HG02571 (cell line): ENCODE results near the gene DPP10.
"Not testable (repeated sequence)": the region's sequence is repeated elsewhere in the genome, so short reads cannot be mapped to it uniquely, and the experiment has no call there.

Experiments
- ATAC-seq: cut with Tn5 transposase; IDR thresholded peaks from one replicate; pipeline ENCODE4 v1.9.1; 2021; ENCODE audit warnings: mild to moderate bottlenecking, moderate library complexity; ENCODE audit not compliant: unreplicated experiment

Gene DPP10

DNA sequence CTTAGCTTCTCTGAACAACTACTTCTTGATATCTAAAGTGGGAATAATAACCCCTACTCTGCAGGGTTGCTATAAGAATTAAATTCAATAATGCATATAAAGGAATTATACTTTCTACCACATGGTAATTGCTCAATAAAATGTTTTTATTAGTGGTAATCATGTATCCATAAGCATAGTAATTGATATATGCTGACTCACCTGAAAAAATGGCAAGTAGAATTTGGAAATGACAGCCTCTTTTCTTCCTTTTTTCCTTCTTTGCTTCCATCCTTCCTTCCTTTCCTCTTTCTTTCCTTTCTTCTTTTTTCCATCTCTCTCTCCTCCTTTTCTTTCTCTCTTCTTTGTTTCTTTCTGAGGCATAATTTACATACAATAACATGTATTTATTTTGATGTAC is 65.3 kb downstream of the DPP10 start:
- ATAC-seq: no peak

GRCh38 chr2:114515882-114516281 is 73.4 kb downstream of the DPP10 start:
- no peak for ATAC-seq

DNA sequence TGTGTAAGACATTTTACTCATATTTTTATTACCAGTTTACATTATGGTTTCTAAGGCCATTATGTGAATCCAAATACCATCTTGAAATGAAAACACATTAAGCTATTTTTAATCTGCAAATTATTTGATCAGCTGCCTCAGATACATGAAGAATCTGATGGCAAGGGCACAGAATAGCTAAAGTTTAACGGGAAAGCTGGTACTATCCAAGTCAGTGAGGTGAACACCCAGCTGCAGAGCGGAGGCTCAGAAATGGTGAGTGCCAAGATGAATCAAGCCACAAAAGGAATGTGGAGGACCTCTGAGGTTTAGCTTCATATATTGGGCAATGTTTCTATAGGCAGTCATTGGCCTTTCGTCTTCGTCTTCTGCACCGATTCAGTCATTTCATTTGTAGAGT is 75.1 kb downstream of the DPP10 start:
- ATAC-seq: no peak

GRCh38 chr2:114518738-114519137 is 76.3 kb downstream of the DPP10 start:
- no peak for ATAC-seq

DNA sequence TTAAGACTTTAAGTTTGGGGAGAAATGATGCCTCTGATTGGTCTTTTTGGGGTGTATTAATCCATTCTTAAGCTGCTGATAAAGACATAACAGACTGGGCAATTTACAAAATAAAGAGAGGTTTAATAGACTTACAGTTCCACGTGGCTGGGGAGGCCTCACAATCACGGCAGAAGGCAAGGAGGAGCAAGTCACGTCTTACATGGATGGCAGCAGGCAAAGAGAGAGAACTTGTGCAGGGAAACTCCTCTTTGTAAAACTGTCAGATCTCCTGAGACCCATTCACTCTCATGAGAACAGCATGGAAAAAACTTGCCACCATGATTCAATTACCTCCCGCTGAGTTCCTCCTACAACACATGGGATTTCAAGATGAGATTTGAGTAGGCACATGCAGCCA is 80.2 kb downstream of the DPP10 start:
- not testable (repeated sequence) for ATAC-seq

GRCh38 chr2:114525955-114526354 is 83.5 kb downstream of the DPP10 start:
- ATAC-seq: no peak

DNA sequence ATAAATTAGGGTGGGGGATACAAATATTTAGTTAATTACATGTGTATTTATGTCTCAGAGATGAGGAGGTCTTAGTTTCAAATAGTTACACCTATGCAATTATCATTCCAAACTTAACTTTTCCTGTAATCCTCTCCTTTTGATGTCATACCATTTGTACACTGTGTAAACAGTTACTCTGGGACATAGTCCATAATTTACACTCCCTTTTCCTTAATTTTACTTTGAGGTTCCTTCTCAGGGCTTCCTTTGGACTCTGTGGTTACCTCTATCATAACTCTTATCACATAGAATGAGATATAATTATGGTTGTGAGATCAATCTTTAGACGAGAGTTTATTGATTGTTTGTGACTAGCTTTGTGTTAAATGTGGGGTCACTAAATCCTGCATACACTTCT is 84.4 kb downstream of the DPP10 start:
- no peak for ATAC-seq

DNA sequence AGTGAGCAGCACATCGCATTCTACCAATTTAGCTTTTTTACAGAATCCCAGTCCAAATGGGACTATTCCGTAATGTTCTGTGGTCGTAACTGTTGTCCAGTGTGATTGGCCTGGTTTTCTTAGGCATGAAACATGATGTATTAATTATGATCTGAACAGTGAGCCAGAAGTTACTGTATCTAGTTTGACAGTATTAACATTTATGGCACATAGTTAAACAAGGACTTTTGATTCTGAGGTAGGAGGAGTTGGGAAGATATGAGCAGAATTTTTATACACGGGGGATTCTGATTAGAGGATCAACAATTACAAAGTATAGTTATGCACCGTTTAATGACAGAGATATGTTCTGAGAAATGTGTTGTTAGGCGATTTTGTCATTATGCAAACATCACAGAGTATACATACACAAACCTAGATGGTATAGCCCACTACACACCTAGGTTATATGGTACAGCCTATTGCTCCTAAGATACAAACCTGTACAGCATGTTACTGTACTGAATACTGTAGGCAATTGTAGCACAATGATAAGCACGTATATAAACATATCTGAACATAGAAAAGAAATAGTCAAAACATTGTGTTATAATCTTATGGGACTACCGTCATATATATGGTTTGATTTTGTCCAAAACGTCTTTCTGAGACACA is 85.0 kb downstream of the DPP10 start:
- no peak for ATAC-seq

- no peak for ATAC-seq
Measured at GRCh38 chr2:114534116-114535084, 92.0 kb downstream of the DPP10 start.

DNA sequence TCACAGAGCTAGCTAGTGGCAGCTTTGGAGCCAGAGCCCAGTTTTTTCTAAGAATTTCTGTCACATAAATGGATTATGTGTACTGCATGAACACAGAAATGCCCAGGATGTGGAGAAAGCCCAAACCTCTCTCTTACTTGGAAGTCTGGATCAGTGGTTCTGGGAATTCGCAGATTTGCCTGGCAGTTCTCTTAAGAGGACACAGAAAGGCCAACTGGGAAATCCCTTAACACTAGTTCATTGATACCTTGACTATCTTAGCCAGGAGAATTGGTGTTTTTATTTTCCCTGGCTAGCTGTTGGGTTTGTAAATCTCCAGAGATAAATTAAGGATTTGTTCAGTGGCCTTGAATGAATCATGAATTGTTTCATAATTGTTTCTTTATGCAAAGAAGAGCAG is 95.3 kb downstream of the DPP10 start:
- no peak for ATAC-seq

DNA sequence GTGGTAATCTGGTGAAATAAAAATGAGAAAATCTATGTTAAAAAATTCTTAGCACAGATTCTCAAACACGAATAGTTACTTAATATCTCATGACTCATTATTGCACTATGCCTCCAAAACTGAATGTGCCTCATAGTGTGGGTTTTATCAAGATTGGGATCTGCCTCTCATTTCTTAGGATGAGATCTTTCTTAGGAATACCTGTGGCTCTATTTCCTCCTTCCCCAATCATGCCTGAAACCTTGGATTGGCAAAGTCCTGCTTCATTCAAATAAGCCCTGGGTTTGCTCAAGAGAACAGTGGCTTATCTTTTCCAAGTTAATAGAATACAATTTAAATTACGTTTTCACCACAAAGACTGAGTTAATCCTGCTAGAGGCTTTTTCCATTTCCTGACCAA is 100.3 kb downstream of the DPP10 start:
- ATAC-seq: no peak

- no peak for ATAC-seq
Measured at GRCh38 chr2:114543236-114543766, 100.9 kb downstream of the DPP10 start.

DNA sequence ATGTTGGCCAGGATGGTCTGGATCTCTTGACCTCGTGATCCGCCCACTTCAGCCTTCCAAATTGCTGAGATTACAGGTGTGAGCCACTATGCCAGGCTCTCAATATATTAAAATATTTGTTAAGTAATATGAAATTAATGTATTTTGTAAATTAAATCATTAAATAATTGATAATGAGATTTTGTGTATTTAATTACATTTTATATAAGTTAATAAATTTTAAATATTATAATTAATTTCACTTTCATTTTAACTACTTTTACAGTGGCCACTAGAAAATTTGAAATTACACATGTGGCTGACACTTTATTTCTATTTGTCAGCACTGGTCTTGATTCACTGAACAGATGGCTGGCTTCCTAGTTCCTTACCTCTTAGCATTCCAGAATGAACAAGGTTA is 102.6 kb downstream of the DPP10 start:
- no peak for ATAC-seq

DNA sequence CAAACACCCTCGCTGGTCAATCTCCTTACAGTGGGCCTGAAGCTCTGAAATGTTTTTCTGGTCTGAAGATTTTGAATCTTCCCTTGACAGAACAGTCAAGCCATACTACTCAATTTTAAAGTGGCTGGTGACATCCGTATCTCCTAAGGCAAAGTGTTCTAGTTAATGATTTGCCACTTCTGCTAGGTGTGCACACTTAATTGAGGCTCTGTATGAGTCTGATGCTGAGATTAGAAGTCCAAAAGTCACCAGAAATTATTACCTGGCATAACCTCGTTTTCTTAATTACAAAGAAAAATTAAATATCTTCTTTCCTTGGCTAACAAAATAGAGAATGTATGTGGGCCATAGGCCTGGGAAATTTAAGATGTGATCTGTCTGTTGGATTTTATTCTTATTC is 104.1 kb downstream of the DPP10 start:
- no peak for ATAC-seq

DNA sequence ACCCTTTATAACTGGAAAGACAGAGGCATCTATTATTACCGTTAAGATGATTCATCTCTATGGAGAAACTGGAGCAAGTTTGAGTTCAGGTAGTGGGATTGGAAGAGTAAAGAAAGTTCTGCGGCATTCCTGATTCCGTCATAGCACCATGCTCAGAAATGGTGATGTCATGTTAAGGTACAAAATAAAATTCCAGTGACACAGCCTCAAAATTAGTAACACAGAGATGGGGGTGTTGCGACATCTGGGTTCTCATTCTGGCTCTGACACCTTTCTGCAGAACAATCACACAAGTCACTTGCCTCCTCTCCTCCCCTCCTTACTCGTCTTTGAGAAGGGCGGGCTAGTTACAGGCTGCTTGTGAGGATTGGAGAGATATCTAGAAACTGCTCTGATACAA is 105.7 kb downstream of the DPP10 start:
- ATAC-seq: no peak

GRCh38 chr2:114550364-114550763 is 107.9 kb downstream of the DPP10 start:
- ATAC-seq: no peak

GRCh38 chr2:114550895-114551793 is 108.7 kb downstream of the DPP10 start:
- no peak for ATAC-seq

- ATAC-seq: no peak
Measured at GRCh38 chr2:114553027-114553426, 110.6 kb downstream of the DPP10 start.

GRCh38 chr2:114569166-114569565 is 126.7 kb downstream of the DPP10 start:
- no peak for ATAC-seq

GRCh38 chr2:114577657-114578056 is 135.2 kb downstream of the DPP10 start:
- ATAC-seq: no peak

GRCh38 chr2:114579542-114579941 is 137.1 kb downstream of the DPP10 start:
- ATAC-seq: no peak
